NCI-H1930 (cell line): Measurements from ENCODE around the gene DAB2IP.
"Not testable (repeated sequence)": the region's sequence is repeated elsewhere in the genome, so short reads cannot be mapped to it uniquely, and the experiment has no call there.

Source experiments
- DNase-seq, 2 experiments: peaks; one replicate each; lab custom pipeline; 2025; lab: John Stamatoyannopoulos, UW

The DAB2IP gene

GRCh38 chr9:121727295-121728020, 76.0 kb downstream of the DAB2IP start:
- DNase-seq = no peak

- no peak for DNase-seq
Observed at GRCh38 chr9:121728916-121729315, 77.5 kb downstream of the DAB2IP start.

- DNase-seq = no peak
Observed at GRCh38 chr9:121729769-121730562, 78.5 kb downstream of the DAB2IP start.

- no peak for DNase-seq
Observed at GRCh38 chr9:121731090-121731489, 79.7 kb downstream of the DAB2IP start.

GRCh38 chr9:121731919-121732318, 80.5 kb downstream of the DAB2IP start:
- no peak for DNase-seq

GRCh38 chr9:121732389-121732788, 81.0 kb downstream of the DAB2IP start:
- DNase-seq = no peak

GRCh38 chr9:121732886-121733285, 81.5 kb downstream of the DAB2IP start:
- no peak for DNase-seq

- no peak for DNase-seq
Observed at GRCh38 chr9:121734465-121734864, 83.0 kb downstream of the DAB2IP start.

- no peak for DNase-seq
Observed at GRCh38 chr9:121735065-121735792, 83.8 kb downstream of the DAB2IP start.

- no peak for DNase-seq
Observed at GRCh38 chr9:121735793-121736770, 84.6 kb downstream of the DAB2IP start.

GRCh38 chr9:121736934-121737462, 85.6 kb downstream of the DAB2IP start:
- no peak for DNase-seq

- no peak for DNase-seq
Observed at GRCh38 chr9:121737481-121737931, 86.1 kb downstream of the DAB2IP start.

GRCh38 chr9:121738411-121738810, 87.0 kb downstream of the DAB2IP start:
- no peak for DNase-seq

GRCh38 chr9:121738968-121739367, 87.5 kb downstream of the DAB2IP start:
- DNase-seq = no peak

GRCh38 chr9:121739971-121740370, 88.5 kb downstream of the DAB2IP start:
- no peak for DNase-seq

- no peak for DNase-seq
Observed at GRCh38 chr9:121741228-121741918, 89.9 kb downstream of the DAB2IP start.

- not testable (repeated sequence) for DNase-seq
Observed at GRCh38 chr9:121741919-121742283, 90.5 kb downstream of the DAB2IP start.

GRCh38 chr9:121742923-121743322, 91.5 kb downstream of the DAB2IP start:
- no peak for DNase-seq

- DNase-seq = no peak
Observed at GRCh38 chr9:121743441-121744001, 92.1 kb downstream of the DAB2IP start.

GRCh38 chr9:121744002-121744686, 92.7 kb downstream of the DAB2IP start:
- no peak for DNase-seq
